HG02870 (cell line): ENCODE measurements around the gene EDAR.

Experiments
- ATAC-seq: cut with Tn5 transposase; IDR thresholded peaks from one replicate; pipeline ENCODE4 v1.9.1; 2021; ENCODE audit warnings: mild to moderate bottlenecking, moderate library complexity; ENCODE audit not compliant: unreplicated experiment

The EDAR gene

GRCh38 chr2:108969856-108970255 lies 19.2 kb downstream of the EDAR start:
- no peak for ATAC-seq

- no peak for ATAC-seq
Observed at GRCh38 chr2:108968619-108969018, 20.4 kb downstream of the EDAR start.

GRCh38 chr2:108967757-108968156 lies 21.3 kb downstream of the EDAR start:
- ATAC-seq = no peak

- ATAC-seq = no peak
Observed at GRCh38 chr2:108965540-108966289, 23.3 kb downstream of the EDAR start.

- no peak for ATAC-seq
Observed at GRCh38 chr2:108963057-108963456, 26.0 kb downstream of the EDAR start.

GRCh38 chr2:108961796-108962195 lies 27.2 kb downstream of the EDAR start:
- no peak for ATAC-seq

- ATAC-seq = no peak
Observed at GRCh38 chr2:108960006-108960405, 29.0 kb downstream of the EDAR start.

- no peak for ATAC-seq
Observed at GRCh38 chr2:108959401-108959800, 29.6 kb downstream of the EDAR start.

GRCh38 chr2:108958632-108959341 lies 30.2 kb downstream of the EDAR start:
- ATAC-seq = no peak

GRCh38 chr2:108958002-108958401 lies 31.0 kb downstream of the EDAR start:
- no peak for ATAC-seq

- ATAC-seq = no peak
Observed at GRCh38 chr2:108956375-108956774, 32.6 kb downstream of the EDAR start.

- ATAC-seq = no peak
Observed at GRCh38 chr2:108950369-108951135, 38.5 kb downstream of the EDAR start.

- no peak for ATAC-seq
Observed at GRCh38 chr2:108949316-108950239, 39.4 kb downstream of the EDAR start.

- no peak for ATAC-seq
Observed at GRCh38 chr2:108947271-108947907, 41.6 kb downstream of the EDAR start.

GRCh38 chr2:108946442-108946841 lies 42.6 kb downstream of the EDAR start:
- ATAC-seq = no peak

- no peak for ATAC-seq
Observed at GRCh38 chr2:108945969-108946368, 43.1 kb downstream of the EDAR start.

GRCh38 chr2:108944601-108945331 lies 44.3 kb downstream of the EDAR start:
- ATAC-seq = no peak

GRCh38 chr2:108943751-108944150 lies 45.3 kb downstream of the EDAR start:
- ATAC-seq = no peak

GRCh38 chr2:108942888-108943287 lies 46.1 kb downstream of the EDAR start:
- no peak for ATAC-seq
